IPS-15b (cell line): Measurements from ENCODE around the gene ZNF503.

Experiments used
- H3K27me3 ChIP-seq: one replicate; pipeline ENCODE4 v1.6.1; 2013; ENCODE audit warnings: low read length; ENCODE audit not compliant: control insufficient read depth, insufficient read depth
- H3K36me3 ChIP-seq: one replicate; pipeline ENCODE4 v1.6.1; 2013; ENCODE audit warnings: low read length; ENCODE audit not compliant: control insufficient read depth, insufficient read depth
- H3K4me1 ChIP-seq: one replicate; pipeline ENCODE4 v1.6.1; 2013; ENCODE audit warnings: mild to moderate bottlenecking, low read length; ENCODE audit not compliant: control insufficient read depth, insufficient read depth
- H3K4me3 ChIP-seq: one replicate; pipeline ENCODE4 v1.5.1; 2013; ENCODE audit warnings: low read depth, low read length
- H3K9ac ChIP-seq: one replicate; pipeline ENCODE4 v1.6.1; 2013; ENCODE audit warnings: low read depth, mild to moderate bottlenecking, low read length
- H3K9me3 ChIP-seq: one replicate; pipeline ENCODE4 v1.6.1; 2013; ENCODE audit warnings: mild to moderate bottlenecking, low read length; ENCODE audit not compliant: control insufficient read depth, insufficient read depth

ZNF503 gene

DNA sequence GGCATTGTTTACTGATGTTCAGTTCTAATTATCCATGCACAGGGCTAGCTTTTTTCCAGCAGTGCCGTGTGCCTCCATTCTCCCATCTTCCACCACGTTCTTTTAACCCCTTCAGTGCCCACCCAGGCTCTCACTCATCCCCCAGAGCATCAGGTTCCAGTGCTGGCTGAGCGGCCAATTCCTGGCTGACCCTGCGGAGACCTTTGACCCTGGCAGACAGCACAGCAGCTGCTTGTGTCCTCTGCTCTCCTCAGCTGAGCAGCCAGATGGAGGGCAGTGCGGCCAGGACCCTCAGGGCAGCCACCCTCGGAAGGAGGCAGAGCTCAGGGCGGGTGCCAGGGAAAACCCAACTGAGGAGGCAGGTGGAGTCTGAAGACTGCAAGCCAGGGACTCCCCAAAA, 48.4 kb downstream of the ZNF503 start:
- Histone ChIP-seq H3K27me3 (peaks cover 2% of the 10 kb centered on the region), H3K36me3 (no peaks in the 10 kb centered on the region), H3K4me1 (no peaks in the 10 kb centered on the region), H3K9me3 (no peaks in the 10 kb centered on the region), H3K4me3 (no peak overlapping the region), H3K9ac (no peak overlapping the region)

DNA sequence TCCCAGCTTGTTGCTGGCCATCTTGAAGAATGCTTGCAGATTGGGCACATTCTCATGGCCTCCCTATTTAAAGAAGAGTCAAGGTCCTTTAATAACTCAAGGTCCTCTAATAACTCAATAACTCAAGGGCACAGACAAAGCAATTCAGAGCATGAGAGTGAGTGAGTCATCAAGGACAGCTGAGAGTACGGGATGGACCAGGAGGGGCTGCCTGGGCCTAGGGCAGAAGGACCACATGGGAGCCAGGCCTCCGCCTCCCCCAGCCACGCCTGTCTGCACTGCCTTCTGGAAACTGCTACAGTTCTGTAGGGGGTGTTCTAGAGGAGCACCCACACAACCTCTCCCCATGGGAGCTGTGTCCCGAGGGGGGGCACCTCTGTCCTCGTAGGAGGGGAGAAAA, 48.9 kb downstream of the ZNF503 start:
- Histone ChIP-seq H3K27me3 (peaks cover 2% of the 10 kb centered on the region), H3K36me3 (no peaks in the 10 kb centered on the region), H3K4me3 (no peak overlapping the region), H3K9me3 (no peaks in the 10 kb centered on the region), H3K9ac (no peak overlapping the region), H3K4me1 (no peaks in the 10 kb centered on the region)

DNA sequence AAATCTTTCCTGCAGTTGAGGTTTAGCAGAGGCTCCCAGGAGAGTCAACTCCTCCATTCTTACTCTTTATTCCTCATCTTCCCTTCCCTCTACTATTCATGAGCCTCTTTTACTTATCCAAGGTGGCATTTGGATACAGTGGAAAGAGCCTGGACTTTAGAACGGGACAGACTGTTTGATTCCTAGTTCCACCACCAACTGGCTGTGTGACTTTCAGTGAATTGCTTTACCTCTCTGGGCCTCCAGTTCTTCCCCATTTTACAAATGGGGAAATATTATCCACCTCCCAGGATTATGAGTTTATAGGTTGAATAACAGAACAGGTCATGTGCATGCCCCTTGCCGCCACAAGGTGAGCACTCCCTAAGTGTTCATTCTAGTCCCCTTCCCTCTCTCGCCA, 49.9 kb downstream of the ZNF503 start:
- Histone ChIP-seq H3K4me3 (no peak overlapping the region), H3K36me3 (no peaks in the 10 kb centered on the region), H3K27me3 (peaks cover 2% of the 10 kb centered on the region), H3K9ac (no peak overlapping the region), H3K9me3 (no peaks in the 10 kb centered on the region), H3K4me1 (no peaks in the 10 kb centered on the region)

DNA sequence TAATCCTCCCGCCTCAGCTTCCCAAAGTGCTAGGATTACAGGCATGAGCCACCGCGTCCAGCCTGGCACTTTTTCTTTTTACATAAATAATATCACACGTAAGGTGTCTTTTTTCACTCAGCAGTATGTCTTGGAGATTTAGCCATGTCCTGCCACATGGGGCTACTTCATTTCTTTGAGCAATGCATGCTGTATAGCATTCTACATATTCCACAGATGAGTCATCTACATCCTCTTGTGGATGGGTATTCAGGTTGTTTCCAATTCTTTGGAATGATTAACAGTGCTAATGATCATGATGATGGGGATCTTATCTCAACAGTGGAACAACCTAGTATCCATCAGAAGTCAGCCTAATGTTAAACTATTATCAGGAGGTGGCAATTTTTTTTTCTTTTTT, 50.8 kb downstream of the ZNF503 start:
- Histone ChIP-seq H3K9ac (no peak overlapping the region), H3K36me3 (no peaks in the 10 kb centered on the region), H3K27me3 (peaks cover 2% of the 10 kb centered on the region), H3K4me3 (no peak overlapping the region), H3K4me1 (no peaks in the 10 kb centered on the region), H3K9me3 (no peaks in the 10 kb centered on the region)
